GM21423 (cell line): ENCODE measurements around the gene STEAP2.

Experiments
- ATAC-seq: cut with Tn5 transposase; IDR thresholded peaks from one replicate; pipeline ENCODE4 v1.9.1; 2021; ENCODE audit warnings: mild to moderate bottlenecking, moderate library complexity; ENCODE audit not compliant: unreplicated experiment

The STEAP2 gene

DNA sequence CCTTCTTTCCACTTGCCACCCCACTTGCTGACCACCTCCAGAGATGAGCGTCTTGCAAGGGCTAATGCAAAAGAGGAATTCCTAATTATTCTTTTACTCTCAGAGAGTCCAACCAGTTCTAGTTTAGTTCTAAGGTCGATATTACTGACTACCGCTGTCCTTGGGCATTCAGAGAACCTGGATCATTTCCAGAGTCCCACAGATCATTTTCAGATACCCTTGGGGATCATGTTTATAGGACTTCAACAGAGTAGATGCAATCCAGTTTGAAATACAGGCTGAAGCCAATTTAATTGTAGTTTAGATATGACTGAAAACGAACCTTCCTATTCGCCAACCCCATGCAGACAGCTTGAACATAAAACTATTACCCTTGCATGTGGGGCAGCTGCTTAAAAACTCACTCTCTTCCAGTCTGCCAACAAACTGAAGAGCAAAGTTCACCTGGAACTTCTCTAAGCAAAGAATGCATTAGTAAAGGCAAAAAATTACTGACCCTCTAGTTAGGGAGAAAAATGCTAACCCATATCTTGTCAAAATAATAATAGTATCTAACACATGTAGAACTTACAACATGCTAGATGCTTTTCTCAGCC lies 55.8 kb downstream of the STEAP2 start:
- no peak for ATAC-seq

DNA sequence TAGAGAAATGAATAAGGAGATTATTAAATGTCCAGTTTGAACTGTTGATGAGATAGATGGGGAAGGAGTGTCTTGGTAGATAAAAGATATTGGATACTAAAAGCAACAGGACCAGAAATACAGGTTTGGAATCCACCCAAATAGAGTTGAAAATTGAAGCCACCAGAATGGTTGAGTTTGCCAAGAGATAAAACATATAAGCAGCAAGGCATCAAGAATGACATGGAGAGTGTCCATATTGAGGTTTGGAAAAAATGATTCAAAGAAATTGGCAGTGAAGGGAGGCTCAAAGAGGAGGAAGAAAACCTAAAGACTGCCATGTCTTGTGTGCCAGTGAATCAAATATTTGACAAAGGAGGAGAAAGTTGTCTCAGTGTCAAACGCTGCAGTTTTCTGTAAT lies 57.6 kb downstream of the STEAP2 start:
- ATAC-seq: no peak

DNA sequence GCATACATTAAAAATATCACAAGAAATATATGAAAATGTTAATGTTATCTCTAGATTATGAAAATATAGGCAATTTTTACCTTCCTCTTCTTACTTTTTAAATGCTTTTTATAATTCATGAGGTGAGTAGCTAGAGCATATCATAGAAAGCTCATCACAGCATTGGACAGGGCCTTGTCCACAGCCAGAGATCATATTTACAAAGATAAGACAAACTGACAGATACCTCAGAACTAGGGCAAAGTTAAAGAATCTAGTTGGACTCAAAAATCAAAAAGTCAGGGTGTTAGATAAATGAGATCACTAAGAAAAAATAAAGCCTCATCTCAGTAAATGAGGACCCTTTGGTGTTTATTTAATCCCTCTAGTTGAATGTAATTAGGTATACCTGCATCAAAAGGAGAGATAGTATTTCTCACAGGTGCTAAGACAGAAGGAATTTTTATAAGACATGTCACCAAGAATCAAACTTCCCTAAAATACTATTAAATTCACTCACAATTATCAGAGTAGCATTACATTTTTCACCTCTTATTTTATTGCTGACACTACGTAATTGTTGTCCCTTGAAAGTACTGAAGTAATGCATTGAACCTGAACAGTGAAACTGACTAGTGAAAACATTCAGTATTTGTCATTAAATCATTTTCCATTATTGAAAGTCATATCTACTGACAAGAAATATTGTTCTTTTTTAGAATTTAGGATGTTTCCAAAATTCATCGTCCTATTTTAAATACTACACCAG lies 59.1 kb downstream of the STEAP2 start:
- no peak for ATAC-seq

DNA sequence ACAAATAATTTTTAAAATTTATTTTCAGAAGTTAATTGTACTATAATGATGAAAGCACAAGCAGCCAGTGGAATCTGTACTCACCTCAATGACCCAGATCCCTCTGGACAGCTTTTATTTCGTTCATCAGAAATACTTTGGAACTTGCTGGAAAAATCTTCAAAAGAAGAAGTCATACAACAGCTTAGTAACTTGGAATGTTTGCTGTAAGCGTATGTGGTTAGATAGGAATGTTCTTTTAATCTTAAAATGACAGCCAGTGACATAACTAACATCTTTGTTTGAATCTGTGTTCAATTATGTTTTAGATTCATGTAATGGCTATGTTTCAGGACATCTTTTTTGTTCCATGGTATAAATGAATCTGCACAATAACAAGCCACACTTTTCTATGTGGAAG lies 60.2 kb downstream of the STEAP2 start:
- no peak for ATAC-seq

- no peak for ATAC-seq
Measured at GRCh38 chr7:90272242-90272641, 60.7 kb downstream of the STEAP2 start.

DNA sequence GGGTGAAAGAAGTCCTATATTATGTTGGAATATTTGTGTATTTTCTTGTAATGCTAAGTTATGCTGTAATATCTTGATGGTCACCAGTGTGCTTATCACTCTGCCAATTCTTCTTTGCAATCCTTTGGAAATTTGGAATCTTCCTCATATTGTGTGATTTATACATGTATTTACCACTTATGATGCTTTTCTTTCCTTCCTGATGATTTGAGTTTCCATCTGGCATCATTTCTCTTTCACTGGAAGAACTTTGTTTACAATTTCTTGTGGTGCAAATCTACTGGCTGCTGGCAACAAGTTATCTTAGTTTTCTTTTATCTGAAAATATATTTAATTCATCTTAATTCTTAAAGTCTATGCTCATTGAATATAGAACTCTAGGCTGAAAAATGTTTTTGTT lies 62.6 kb downstream of the STEAP2 start:
- ATAC-seq: no peak

GRCh38 chr7:90276033-90276728 lies 64.6 kb downstream of the STEAP2 start:
- ATAC-seq: no peak
